Spinal cord (tissue), 10 donors: Measurements from ENCODE around the gene FBRSL1. TPM values are rescaled to one million over a fixed set of nuclear protein-coding genes. Genes with fewer than 3 reads are reported as not detected.
"Not testable (repeated sequence)": the region's sequence is repeated elsewhere in the genome, so short reads cannot be mapped to it uniquely, and the experiment has no call there.

Source experiments
- DNase-seq, 6 donors: peaks; one replicate each; pipeline versions ENCODE4 v3.0.0 to v3.0.0-alpha.2; 2013 to 2015; ENCODE audit warnings: low spot score in 6 of 6, low read depth in 4 of 6
- H3K27ac ChIP-seq: one replicate; pipeline ENCODE4 v1.5.1; 2013; ENCODE audit warnings: low read depth, low read length, control low read depth
- H3K27me3 ChIP-seq: one replicate; pipeline ENCODE4 v1.6.1; 2013; ENCODE audit warnings: low read length; ENCODE audit not compliant: control insufficient read depth, insufficient read depth
- H3K36me3 ChIP-seq: one replicate; pipeline ENCODE4 v1.6.1; 2013; ENCODE audit warnings: low read length; ENCODE audit not compliant: control insufficient read depth, insufficient read depth
- H3K4me1 ChIP-seq: one replicate; pipeline ENCODE4 v1.6.1; 2013; ENCODE audit warnings: low read length; ENCODE audit not compliant: control insufficient read depth, insufficient read depth
- H3K4me3 ChIP-seq: one replicate; pipeline ENCODE4 v1.5.1; 2013; ENCODE audit warnings: low read depth, low read length, control low read depth
- H3K9me3 ChIP-seq: one replicate; pipeline ENCODE4 v1.6.1; 2013; ENCODE audit warnings: low read length; ENCODE audit not compliant: control insufficient read depth, insufficient read depth
- WGBS: methylation state at CpG from one replicate; pipeline ENCODE4 v1.1.5; 2013; ENCODE audit warnings: missing lambda C conversion rate; ENCODE audit not compliant: insufficient coverage; 5-methylcytosine and 5-hydroxymethylcytosine counted together
- polyA plus RNA-seq, 2 donors: library from polyadenylated mRNA; unstranded; fragments of 120-200 nt; gene quantifications; one replicate each; pipeline ENCODE4 v1.2.1, GENCODE V29; 2013; ENCODE audit not compliant: insufficient read length in 2 of 2
- total RNA-seq, 2 donors: library from RNA; depleted of rRNA in 1 of 2; stranded (reverse); fragments of 120-200 nt in 1 of 2; fragments of >200 nt in 1 of 2; gene quantifications; one replicate each; pipeline versions ENCODE4 v1.2.3 to v1.2.4, GENCODE V29; 2013 to 2014
- donor health status: healthy.

The FBRSL1 gene
- total and polyA plus RNA-seq, 4 donors, result 4.1 to 106 (median 54.0) TPM

GRCh38 chr12:132460571-132460970 is 29.4 kb upstream of the FBRSL1 start:
- 71% methylated on average over 11 of the region's 13 CpGs for WGBS
- no peak overlapping the region for H3K27ac ChIP-seq
- no peaks in the 10 kb centered on the region for H3K27me3 ChIP-seq
- H3K4me3 ChIP-seq, result no peak overlapping the region
- H3K9me3 ChIP-seq, result no peaks in the 10 kb centered on the region
- DNase-seq, result no peak
- peaks cover 12% of the 10 kb centered on the region for H3K4me1 ChIP-seq
- no peaks in the 10 kb centered on the region for H3K36me3 ChIP-seq

DNA sequence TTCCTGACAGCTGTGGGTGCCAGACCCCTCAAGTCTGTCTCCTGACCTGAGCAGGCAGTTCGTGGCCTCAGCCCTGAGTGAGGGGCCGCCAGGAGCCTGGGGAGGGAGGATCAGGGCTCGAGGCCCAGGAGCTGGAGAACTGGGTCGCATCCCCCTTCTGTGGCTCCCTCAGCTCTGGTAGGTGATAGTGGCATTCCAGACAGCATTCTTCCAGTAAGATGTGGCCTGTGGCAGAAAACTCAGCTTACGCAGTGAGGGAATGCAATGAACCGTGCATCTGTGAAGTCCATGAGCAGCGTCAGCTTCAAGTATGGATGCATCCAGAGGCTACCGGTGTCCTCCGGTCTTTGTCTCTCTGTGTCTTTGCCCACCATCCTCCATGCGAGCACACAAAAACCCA is 28.4 kb upstream of the FBRSL1 start:
- H3K4me3 ChIP-seq, result no peak overlapping the region
- DNase-seq, result no peak
- 82% methylated on average over 7 of the region's 10 CpGs for WGBS
- H3K27me3 ChIP-seq, result no peaks in the 10 kb centered on the region
- H3K36me3 ChIP-seq, result no peaks in the 10 kb centered on the region
- H3K4me1 ChIP-seq, result peaks cover 13% of the 10 kb centered on the region
- H3K27ac ChIP-seq, result no peak overlapping the region
- H3K9me3 ChIP-seq, result no peaks in the 10 kb centered on the region

- Histone ChIP-seq H3K4me3 (no peak overlapping the region), H3K27me3 (no peaks in the 10 kb centered on the region), H3K4me1 (peaks cover 13% of the 10 kb centered on the region), H3K9me3 (no peaks in the 10 kb centered on the region), H3K36me3 (no peaks in the 10 kb centered on the region), H3K27ac (no peak overlapping the region)
- no peak for DNase-seq
- whole genome bisulfite sequencing, result 88% methylated on average over 4 of the region's 5 CpGs
Observed at GRCh38 chr12:132462788-132463187, 27.2 kb upstream of the FBRSL1 start.

GRCh38 chr12:132463284-132463924 is 26.5 kb upstream of the FBRSL1 start:
- H3K4me1 ChIP-seq, result peaks cover 13% of the 10 kb centered on the region
- H3K27ac ChIP-seq, H3K9me3 ChIP-seq, H3K27me3 ChIP-seq, H3K36me3 ChIP-seq, DNase-seq, H3K4me3 ChIP-seq: not testable (repeated sequence)

DNA sequence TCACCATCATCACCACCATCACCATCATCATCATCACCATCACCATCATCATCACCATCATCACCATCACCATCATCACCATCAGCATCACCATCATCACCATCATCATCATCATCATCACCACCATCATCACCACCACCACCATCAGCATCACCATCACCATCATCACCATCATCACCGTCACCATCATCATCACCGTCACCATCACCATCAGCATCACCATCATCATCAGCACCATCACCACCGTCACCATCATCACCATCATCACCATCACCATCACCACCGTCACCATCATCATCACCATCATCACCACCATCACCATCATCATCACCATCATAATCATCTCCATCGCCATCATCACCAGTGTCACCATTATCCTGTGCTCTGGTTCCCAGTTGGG is 25.6 kb upstream of the FBRSL1 start:
- not testable (repeated sequence) for DNase-seq

DNA sequence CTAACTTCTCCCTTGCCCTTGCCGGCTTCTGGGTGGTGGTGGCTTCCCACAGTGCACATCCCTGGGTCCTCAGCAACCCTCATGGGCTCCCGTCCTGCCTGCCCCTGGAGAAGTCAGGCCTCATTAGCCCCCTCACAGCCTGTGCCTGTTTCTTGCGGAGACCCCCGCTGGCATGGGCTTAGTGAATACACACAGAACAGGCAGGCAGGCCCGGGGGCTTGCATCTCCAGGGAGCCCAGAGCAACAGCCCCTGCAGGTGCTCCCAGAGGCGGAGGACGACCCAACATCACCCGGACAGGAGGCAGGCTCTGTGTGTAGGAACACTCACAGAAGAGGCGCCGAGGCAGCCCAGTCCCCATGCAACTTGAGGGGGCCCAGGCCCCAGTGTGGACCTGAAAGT is 25.1 kb upstream of the FBRSL1 start:
- Histone ChIP-seq H3K27me3 (no peaks in the 10 kb centered on the region), H3K36me3 (no peaks in the 10 kb centered on the region), H3K4me1 (peaks cover 6% of the 10 kb centered on the region), H3K27ac (no peak overlapping the region), H3K4me3 (no peak overlapping the region), H3K9me3 (no peaks in the 10 kb centered on the region)
- WGBS, result 91% methylated on average over 10 of the region's 10 CpGs
- no peak for DNase-seq

More for the DNA sequence above, 25.6 kb upstream of the FBRSL1 start:
- not testable (repeated sequence) for H3K27me3 ChIP-seq, H3K4me1 ChIP-seq, H3K27ac ChIP-seq, H3K9me3 ChIP-seq, H3K4me3 ChIP-seq, H3K36me3 ChIP-seq
- WGBS, result 66% methylated on average over 5 of the region's 5 CpGs

GRCh38 chr12:132465269-132466190 is 24.4 kb upstream of the FBRSL1 start:
- Histone ChIP-seq H3K36me3 (no peaks in the 10 kb centered on the region), H3K9me3 (no peaks in the 10 kb centered on the region), H3K27ac (no peak overlapping the region), H3K4me1 (peaks cover 6% of the 10 kb centered on the region), H3K27me3 (no peaks in the 10 kb centered on the region), H3K4me3 (no peak overlapping the region)
- WGBS, result 56% methylated on average over 10 of the region's 17 CpGs
- no peak for DNase-seq

- Histone ChIP-seq H3K27ac (no peak overlapping the region), H3K36me3 (no peaks in the 10 kb centered on the region), H3K9me3 (no peaks in the 10 kb centered on the region), H3K27me3 (no peaks in the 10 kb centered on the region), H3K4me1 (peaks cover 6% of the 10 kb centered on the region), H3K4me3 (no peak overlapping the region)
- no peak for DNase-seq
- 90% methylated on average over 16 of the region's 18 CpGs for WGBS
Observed at GRCh38 chr12:132466241-132467201, 23.4 kb upstream of the FBRSL1 start.

- Histone ChIP-seq H3K4me3 (no peak overlapping the region), H3K27me3 (no peaks in the 10 kb centered on the region), H3K36me3 (no peaks in the 10 kb centered on the region), H3K9me3 (no peaks in the 10 kb centered on the region), H3K4me1 (peaks cover 14% of the 10 kb centered on the region), H3K27ac (no peak overlapping the region)
- 67% methylated on average over 5 of the region's 13 CpGs for WGBS
- no peak for DNase-seq
Observed at GRCh38 chr12:132467511-132467910, 22.4 kb upstream of the FBRSL1 start.
